Limb (tissue), 2 donors: ENCODE data around the gene EFNA5.

Experiments
- DNase-seq, 2 donors: peaks; one replicate each; pipeline ENCODE4 v3.0.0-alpha.2; 2016; ENCODE audit errors: extremely low spot score in 2 of 2

EFNA5 gene

DNA sequence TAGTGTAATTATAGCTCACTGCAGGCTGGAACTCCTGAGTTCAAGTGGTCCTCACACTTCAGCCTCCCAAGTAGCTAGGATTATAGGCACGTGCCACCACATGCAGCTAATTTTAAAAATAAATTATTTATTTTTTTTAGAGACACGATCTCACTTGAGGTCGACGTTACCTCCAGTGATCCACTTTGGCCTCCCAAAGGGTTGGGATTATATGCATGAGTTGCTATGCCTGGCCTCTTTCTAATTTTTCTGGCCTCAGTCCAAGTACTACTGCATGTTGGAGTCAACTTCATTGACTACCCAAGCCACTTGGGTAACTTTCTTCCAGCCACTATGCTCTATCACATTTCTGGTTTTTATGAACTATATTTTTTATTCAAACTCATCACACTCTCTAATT, 148.3 kb downstream of the EFNA5 start:
- DNase-seq = no peak

DNA sequence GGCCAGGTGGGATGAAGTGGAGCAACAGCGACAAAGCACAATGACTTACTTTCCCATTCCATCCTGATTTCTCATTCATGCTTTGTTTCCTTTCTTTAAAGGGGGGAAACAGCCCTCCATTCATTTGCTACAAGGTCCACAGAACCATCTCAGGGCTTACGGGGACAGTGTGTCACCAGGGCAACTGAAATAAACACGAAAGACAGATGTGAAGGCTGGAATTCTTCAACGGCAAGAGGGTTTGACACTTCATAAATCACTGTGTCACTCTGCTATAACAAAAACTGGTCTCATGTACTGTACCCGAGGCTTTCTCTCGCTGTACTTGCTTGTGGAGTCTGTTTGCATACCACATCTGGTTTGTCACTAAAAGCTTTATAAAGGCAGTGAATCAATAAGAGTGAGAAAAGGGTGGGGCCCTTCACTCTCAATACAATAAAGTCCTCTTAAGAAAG, 150.8 kb downstream of the EFNA5 start:
- peak in 1 of 2 donors; percentile 37 for DNase-seq

DNA sequence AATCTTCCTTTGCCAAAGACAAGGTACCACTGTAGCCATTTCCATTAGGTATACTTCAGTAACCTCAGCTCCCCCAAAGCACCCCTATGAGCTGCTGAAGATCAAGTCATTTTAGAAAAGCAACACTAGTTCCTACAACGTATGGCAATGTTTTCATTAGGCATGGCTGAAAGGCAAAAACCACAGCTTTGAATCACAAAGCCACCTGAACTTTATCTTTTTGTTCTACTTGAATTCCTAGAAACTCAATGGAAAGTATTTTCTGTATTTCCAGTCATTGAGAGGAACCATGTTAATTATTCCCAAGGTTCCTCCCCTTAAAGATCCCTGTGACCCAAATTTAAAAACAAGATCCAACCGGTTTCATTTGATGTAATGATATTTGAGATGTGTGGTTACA, 152.1 kb downstream of the EFNA5 start:
- DNase-seq = no peak

DNA sequence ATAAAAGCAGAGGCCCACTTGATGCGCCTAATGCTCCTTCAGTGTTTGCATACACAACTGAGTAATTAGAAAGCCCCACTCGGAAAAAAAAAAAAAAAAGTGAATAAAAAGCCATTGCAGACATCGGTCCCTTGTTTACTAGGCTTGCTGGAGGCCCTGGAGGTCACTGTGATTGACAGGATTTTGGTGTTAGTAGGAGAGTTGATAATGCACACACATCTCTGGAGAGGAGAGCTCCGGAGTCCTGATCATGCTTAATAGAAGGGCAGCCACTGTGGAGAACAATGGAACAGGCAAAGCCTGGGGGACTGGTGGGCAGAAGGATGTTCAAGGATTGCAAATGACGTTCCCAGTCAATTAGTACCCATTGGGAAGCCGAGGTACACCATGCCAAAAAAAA, 152.5 kb downstream of the EFNA5 start:
- no peak for DNase-seq

DNA sequence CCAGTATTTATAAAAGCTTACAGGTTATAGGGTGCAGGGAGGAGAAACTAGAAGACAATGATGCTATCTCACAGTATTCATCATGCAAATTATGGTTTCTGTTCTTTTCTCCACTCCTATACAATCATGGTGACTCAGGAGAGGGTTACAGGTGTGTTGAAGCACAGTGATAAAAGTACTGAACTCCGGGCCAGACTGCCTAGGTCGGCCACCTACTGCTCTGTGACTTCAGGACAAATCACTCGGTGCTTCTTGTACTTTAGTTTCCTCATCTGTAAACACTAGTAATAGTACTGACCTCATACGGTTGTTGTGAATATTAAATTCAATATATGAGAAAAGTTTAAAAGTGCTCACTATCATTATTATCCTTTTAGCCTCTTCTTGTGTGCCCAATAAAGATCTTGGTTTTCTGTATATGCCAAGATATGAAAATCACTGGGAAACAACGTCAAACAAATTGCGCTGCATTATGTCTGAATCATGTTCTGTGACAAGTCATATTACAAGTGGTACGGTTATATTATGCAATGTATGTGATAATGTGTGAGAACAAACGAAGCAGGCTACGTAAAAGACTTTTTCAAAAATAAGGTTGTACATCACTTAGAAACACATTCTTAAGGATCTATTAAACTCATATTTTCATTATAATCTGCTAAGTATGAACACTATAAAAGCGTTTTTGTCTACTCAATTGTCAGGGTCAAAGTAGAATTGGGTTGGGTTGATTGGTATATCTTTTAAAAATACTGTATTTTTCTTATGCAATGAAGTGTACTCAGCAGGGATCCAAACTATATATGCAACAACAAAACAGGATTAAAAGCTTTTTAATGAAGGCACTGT, 153.3 kb downstream of the EFNA5 start:
- DNase-seq = no peak

DNA sequence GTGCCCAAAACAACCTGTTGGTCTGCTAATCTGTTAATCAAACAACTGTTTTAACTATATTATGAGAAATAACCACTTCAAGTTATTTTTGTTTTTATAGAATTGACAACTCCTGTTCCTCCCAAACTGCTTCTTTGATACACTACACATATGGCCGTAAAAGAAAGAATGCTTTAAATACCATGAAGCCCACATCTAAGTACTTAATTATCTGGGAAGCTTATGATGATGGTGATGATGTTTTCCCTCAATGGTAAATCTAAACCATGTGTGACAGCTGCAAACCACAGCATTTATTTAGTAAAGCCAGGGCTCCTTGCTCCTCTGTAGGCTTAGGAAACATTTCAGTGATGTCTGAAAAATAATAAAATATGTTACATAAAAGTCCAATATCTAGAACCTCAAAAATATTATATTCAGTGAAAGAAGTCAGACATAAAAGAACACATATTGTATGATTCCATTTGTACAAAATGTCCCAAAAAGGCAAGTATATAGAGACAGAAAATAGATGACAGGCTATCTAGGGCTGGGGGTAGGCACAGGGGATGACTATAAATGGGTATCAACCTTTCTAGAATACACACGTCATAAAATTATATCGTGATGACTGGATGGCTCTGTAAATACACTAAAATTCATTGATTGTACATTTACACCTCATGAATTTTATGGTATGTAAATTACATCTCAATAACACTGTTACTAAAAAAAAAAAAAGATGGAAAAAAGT, 154.1 kb downstream of the EFNA5 start:
- peak in 1 of 2 donors; percentile 20 for DNase-seq

DNA sequence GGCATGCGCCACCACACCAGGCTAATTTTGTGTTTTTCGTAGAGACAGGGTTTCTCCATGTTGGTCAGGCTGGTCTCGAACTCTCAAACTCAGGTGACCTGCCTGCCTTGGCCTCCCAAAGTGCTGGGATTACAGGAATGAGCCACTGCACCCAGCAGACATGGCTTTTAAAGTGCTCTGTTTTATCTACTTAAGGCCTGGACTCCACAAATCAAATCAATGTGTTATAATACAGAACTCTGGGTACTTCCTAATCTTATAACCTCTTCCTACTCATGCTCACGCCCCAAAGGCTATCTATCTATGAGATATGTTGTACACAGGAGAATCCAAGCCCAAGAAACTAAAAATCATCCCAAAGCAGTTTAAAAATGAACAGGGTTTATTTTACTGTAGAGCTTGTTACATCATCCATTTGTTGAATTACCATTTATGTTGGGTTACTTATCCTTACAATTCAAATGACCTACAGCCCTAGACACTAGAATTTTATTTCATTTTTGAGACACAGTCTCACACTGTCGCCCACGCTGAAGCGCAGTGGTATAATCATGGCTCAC, 155.1 kb downstream of the EFNA5 start:
- no peak for DNase-seq

DNA sequence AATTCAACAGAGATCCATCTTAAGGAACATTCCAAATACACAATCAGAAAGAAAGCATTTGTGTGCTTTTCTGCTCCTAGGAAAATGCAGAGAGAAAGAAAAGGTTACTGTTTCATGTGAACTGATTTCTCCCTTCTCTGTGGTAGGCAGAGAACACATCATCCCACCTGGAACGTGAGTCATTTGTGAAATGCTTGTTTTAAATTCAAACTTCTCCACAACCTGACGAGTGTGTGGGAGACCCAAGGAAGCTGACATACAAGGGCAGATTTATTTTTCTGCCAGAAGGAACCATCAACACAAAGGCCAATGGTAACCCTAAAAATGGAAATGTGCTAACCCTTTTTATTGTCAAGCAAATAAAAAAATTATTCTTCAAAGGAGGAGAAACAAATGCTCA, 156.4 kb downstream of the EFNA5 start:
- no peak for DNase-seq

DNA sequence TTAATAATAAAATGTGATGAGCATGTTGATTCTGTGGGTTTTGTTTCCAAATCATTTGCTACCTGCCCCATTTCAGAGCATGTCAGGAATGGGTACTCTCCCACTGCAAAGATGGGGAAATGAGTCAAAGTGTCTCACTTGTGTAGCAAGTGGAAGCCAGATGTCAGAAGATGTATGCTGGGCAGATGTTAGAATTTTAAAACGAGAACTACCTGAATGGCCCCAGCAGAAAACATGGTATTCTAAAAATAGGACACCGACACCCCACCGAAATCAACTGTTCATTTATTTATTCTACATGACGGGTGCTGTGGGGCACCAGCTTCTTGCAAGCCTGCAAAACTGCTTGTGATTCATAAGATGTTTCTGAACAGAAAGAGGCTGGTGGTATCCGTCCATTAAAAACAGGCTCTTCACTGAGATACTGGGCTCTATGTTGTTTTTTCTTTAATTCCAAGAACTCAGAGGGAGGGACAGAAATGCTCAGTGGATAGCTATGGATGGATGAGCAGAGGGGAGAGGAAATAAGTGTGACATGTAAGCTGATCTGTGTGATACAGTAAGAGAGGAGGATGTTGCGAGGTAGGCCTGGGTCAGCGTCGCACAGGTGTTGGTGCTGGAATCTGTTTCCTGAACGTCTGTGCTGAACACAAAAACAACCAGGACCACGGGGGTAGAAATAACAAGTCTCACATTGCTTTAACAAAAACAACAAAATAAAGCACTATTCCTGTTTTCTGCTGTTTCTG, 157.2 kb downstream of the EFNA5 start:
- DNase-seq = no peak

DNA sequence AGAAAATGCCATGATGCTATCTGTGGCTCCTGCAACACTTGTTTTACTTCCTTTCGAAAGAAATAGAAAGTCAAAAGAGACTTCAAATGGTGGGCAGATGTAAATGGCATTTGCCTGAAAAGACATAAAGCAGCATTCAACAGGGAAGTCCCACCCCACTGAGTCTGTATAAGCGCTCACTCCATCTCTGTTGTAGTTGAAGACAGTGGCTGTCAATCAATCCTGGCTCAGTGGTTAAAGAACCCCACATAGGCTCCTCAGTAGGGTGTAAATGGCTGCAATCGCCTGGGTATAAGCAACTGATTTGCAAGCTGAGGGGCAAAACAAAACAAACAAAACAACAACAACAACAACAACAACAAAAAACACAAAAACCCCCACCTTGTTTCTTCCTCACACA, 158.7 kb downstream of the EFNA5 start:
- DNase-seq = no peak

DNA sequence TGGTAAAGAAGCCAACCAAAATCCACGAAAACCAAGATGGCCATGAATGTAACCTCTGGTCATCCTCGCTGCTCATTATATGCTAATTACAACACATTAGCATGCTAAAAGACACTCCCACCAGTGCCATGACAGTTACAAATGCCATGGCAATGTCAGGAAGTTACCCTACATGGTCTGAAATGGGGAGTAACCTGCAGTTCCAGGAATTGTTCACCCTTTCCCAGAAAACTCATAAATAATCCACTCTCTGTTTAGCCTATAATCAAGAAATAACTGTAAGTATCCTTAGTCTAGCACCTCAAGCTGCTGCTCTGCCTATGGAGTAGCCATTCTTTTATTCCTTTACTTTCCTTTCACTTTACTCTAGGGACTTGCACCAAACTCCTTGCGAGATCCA, 160.6 kb downstream of the EFNA5 start:
- no peak for DNase-seq

DNA sequence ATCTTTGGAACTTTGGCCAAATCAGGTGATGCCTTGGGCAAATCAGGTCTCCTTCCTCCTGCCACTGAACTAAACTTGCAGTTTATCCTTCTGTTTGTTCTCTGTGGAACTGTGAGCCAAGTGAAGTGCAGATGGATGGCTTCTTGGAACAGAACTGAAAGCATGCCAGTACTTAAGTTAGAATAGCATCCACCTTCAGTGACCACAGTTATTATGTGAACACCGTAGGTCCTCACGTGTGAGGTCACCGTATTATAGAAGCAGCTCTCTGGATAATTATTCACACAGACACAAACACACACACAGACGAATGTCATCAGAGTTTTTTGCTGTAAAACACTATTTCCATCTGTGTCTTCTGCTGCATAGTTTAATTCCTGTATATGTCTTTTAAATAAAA, 162.6 kb downstream of the EFNA5 start:
- DNase-seq = no peak

DNA sequence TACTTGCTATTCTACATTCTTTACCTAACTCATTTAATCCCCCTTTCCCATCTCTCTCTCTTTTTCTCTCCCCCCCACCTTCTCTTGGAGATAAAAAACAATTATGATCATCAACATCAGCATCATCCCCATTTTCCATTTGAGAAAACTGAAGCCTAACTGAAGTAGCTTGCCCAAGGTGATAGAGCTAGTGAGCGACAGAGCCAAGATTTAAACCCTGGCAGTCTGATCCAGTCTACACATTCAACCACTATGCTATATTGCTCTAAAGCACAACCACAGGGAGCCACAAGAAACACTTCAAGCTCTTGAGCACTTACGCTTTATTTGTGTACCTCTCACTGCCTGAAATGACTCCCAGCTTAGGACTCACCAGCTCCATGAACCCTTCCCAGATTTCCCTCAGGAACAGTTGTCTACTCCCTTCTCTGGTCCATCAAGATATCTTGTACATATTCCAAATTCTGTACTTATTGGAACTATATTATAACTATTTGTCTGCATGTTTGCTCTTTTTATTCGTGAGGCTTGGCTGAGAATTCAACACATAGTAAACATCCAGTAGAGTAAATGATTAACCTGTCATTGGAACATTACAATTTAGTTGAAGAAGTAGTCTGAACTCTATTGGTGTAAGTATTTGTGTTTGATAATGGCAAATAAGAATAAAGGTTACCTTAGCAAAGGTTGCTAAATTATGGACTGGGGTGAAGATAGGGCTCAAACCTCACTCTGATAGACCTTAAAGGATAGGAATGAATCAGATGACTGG, 164.8 kb downstream of the EFNA5 start:
- no peak for DNase-seq

DNA sequence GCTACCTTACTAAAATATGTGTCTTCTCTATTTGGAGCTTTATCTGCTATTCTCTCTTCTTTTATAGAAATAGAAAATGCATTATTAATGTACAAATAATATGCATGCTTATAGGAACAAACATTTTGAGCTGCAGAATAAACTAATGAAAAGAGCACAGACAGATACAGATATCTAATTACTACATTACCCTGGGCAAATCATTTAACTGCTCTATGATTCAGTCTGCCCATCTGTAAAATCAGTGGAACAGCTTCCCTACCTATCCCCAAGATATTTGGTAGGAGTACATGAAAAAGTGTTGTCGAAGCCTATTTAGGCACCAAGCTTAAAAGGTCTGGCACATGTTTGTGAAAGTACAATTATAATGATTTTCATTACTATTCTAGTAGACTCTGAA, 166.3 kb downstream of the EFNA5 start:
- no peak for DNase-seq

DNA sequence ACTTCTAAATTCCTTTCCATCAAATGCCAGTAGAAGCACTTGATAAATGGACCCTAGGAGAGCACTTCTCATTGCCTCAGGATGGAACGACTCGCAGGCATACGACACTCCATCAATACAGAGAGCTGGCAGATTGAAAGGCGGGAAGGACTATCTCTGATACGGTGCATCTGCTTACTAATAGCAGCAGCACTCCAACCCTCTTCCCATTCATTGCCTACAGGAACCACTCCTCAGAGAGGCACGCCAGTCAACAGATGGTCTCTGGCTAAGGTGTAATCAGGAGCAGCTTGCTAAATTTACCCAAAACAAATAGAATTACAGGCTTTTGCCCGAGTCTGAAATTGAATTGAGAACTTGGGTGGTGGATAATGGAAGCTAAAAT, 168.1 kb downstream of the EFNA5 start:
- no peak for DNase-seq

DNA sequence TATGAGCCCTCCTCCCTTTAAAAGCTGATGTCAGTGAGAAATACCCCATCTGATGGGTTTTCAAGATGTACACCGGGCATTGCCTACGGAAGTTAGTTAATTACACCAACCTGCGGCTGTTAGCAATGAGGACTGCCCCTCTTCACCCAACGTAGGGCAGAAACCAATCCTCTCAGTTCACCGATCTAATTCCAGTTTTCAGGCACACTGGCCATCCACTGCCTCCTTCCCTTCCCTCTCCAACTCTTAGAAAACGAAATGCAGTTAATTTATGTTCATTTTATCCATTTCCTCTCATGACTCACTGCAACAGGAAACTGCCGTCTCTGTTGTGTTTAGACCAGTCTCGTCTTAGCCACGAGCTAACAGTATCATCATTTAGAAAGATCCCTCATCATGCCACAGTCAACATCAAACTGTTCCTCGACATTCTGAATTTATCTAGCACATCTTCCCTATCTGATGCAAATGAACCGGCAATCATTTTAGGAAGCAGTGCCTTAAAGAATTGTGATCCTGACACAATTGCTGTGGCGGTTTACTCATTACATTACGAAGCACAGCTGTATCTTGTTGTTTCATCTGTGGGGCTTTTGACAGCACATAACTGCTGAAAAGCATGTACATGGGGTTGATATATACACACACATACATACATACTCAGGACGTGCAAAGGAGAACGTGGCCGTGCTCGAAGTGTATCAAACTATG, 168.6 kb downstream of the EFNA5 start:
- no peak for DNase-seq

DNA sequence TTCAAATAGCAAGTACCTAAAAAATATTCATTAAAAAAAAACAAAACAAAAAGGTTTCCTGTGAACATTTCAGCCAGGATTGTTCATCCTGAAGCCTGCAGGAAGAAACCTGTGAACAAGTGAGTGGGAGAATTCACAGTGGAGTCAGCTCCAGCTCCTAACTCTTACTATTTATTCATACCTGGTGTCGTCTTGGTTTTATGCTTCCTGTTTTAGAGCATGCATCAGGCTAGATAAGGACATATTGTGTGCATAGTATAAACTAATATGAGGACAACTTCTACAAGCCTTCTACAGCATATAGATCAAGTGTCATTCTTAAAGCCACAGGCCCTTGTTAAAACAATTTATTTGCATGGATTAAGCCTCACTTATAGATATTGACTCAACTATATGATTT, 169.9 kb downstream of the EFNA5 start:
- no peak for DNase-seq

DNA sequence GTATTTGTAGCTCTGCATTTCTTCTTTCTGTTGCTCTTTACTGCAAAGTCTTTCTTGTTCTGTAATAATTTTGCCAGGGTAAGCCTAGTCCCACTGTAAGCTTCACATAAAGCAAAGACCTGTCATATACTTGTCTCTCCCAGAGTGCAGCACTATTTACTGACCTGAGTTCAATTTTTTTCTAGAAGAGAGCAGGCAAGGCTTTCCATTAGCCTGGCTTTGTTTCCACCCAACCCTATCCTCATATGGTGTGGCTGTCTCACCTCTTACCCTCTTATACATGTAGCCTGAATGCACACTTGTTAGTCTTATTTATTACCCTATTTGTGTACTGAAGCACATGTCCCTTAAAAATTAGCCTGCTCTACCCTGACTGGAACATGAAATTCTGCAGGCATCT, 170.4 kb downstream of the EFNA5 start:
- DNase-seq = no peak

DNA sequence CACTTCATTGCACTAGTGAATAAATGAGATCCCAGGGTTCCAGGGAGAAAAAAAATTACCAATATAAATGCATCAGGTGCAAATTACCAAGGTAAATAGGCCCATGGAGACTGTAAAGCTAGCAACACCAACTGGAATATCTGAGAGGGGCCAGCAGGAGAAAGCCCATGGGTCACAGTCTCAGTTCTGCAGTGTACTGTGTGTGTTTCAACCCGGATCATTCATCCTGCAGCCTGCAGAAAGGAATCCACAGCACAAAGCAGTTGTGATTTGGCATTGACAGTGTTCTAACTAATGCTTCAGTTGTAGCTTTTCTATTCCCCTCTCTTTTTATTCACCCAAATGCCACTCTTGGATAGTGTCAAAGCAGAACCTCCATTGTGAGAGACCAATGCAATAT, 171.0 kb downstream of the EFNA5 start:
- no peak for DNase-seq

DNA sequence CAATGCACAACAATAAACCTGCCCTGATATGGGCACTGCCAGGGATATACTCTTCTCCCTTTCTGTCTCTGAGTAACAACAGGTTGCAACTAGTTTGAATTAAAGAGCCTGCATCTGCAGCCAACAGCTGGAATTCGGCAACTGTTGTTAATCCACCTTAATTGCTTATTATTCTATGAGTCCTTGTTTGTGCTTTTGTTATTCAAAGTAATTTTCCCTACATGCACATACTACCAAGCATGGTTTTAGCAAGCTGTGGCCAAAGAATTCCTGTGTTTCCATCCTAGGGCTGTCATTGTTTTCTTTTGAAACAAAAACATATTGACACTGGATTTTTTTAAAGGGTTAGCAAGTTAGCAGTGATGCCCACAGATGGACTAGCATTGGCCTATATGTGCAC, 171.5 kb downstream of the EFNA5 start:
- no peak for DNase-seq

DNA sequence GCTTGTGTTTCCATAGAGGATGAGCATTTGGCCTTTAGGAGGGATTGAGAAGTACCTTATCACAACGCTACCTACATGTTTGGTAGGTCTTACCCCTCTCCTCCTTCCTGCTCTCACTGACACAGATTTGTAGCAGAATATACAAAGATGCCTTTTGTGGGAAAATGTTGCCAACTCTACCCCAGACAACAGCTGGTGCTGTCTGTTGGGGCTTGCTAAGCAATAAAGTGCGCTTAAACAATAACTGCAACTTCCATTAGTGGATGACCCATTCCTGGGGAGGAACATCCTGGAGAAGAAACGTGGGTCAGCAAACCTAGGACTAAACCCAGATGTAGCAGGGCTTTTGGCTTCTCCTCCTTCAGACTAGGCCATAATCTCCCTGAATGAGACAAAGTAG, 174.3 kb downstream of the EFNA5 start:
- no peak for DNase-seq
